Stimulated activated CD4-positive, alpha-beta T cell treated with anti-CD3 and anti-CD28 coated beads, Interleukin-1b, Interleukin-23, amount 100 ng/mL, for 1 hour (primary cell): ENCODE measurements around the gene METTL21C.

ENCODE experiments used
- DNase-seq, 2 donors: peaks; one replicate each; pipeline ENCODE4 v3.0.0-alpha.2; 2020; ENCODE audit warnings: low read depth in 2 of 2

METTL21C gene

DNA sequence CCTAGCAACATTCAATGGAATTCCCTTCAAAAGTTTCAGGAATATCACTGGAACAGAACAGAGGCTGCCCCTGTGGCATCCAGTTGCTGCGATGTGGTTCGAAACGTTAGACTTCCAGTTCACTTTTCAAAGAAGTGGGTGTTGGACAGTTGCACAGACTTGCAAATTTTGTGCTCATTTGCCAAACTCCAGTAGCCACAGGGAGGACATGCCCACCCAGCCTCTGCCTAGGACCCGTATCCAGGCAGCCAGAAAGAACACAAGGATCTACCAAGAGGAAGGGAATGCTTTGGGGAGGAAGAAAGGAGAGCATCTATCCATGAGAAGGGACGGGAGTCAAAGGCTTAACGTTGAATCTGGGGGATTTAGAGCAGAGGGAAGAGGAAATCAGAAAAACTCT is at the start of gene METTL21C:
METTL21C (minus strand) TSS at position 108 of the 400 bp plus-strand sequence. CDS start 546 bp downstream, outside the sequence.
- DNase-seq, result no peak

DNA sequence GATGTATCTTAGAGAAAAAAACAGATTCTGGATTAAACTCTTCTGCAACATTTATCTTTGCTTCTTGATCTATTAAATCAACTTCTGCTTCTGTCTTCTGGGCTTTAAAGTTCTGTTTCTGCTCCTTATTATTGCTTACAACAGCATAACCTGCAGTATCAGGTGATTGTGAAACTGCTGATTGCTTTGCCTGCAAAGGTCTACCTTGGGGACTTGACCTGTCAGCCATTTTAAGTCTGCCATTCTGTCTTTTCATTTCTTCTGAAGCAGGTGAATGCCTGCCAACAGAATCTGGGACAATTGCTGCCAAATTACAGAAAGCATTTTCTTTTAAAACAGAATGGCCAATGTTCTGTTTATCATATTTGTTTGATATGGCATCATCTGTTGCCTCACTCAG is 47.7 kb upstream of the METTL21C start:
- no peak for DNase-seq

DNA sequence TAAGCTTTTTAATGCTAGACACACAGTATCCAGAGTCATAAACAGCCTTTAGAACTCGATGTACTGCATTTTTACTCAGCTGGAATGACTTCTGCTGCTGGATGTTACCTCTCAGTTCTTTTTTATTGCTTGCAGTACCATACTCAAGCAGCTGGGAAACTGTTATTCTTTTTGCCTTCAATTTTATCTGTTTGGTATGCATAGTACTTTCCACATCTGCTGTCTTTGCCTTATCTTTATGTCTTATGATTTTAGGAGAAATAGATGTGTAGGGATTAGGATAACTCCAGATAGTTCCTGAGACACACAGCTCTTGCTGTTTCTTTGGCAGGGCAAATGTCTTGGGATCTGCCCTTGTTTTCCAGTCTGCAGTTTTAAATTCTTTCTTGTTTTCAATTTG is 47.3 kb upstream of the METTL21C start:
- no peak for DNase-seq

DNA sequence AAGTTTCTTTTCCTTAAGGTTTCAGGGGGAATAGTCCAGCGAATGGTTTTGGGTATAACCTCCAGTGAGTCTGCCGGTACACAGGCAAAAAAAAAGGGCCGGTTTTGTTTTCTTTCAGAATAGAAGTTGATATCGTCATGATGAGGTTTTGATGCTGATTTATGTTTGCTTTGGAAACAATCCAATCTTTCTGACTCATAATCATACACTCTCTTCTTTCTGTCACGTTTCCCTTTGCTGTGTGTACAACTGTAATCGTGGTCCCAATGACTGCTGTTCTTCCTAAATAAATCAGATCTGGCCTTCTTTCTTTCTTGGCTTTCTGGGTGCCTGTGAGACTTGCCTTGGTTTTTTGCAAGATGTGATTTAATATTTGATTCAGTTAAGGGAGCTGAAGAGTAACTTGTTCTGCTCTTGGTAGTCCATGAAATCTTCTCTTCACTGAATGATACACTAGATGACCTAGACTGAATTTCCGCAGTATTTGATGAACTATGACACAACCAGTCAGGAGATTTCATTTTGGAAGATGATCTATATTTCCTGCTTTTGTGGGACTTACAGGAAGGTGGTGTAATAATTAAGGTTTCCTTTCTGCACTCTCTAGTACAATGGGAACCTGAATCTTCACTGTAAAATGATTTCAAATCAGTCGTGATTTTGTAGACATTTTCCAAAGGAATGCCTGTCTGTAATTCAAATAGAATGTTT is 34.9 kb upstream of the METTL21C start:
- DNase-seq, result no peak

DNA sequence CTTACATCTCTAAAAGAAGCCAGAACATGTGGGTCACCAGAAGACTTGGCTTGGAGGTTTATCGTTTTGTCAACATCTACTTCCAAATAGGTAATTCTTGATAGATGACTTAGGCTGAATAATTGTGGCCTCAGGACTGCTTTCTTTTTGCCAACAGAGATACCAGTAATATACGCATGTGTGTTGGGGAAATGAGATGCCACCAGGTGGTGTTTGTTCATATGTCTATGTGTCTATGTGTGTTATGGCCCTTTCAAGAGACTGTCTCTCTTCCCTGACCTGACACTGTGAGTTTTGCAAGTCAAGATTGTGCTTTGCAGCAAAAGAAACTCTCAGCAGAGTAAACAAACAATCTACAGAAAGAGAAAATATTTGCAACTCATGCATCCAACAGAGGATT is 31.6 kb upstream of the METTL21C start:
- no peak for DNase-seq

DNA sequence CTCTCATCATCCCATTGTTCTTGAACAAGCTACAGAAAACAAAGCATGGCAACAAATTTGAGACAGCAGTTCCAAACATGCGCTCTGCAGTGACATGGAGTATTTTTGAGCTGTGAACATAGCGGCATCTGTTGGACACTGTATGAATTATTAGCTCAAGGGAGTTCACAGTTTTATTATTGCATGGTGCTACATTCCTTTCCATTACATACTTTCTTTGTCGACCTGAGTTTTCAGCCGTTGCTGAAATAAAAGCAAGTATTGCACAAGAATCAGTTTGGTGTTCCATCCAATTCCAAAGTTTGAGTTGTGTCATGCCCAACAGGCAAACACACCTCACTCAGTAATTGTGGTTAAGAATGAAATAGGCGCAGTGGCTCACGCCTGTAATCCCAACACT is 30.1 kb upstream of the METTL21C start:
- no peak for DNase-seq

DNA sequence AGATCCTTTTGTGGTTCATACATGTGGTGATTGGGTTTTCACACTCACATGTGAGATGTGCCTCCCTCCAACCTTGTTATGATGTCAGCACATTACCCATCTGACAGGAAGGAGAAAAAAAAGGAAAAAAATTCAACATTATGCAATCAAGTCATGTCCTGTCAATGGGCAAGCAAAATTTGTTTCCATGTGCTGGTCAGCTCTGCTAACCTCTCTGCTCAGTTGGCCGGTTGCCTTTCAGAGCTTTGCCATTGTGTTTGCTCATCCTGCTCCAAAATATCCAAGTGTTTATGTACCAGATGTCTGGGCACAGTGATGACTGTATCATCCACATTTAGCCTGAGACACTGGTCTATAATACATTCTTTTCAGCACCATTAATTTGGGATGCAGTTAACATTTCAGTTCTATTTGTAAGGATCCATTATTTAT is 27.0 kb upstream of the METTL21C start:
- no peak for DNase-seq

DNA sequence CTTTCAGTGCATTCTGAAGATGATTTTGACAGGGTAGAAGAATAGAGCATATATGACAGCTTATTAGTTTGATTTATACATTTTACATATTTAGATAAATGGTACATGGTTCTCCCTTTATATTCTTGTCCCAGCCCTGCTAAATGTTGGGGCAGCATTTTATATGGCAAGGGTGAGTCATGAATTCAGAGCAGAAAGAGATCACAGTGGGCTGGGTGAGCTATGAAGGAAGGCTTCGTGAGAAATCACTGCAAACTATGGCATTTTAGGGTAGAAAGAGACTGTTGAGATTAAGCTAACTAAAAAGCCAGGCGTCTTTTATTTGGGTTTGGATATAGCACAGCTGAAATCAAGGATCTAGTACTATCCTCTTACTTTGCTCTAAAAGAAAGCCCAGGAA is 23.9 kb upstream of the METTL21C start:
- DNase-seq, result no peak

DNA sequence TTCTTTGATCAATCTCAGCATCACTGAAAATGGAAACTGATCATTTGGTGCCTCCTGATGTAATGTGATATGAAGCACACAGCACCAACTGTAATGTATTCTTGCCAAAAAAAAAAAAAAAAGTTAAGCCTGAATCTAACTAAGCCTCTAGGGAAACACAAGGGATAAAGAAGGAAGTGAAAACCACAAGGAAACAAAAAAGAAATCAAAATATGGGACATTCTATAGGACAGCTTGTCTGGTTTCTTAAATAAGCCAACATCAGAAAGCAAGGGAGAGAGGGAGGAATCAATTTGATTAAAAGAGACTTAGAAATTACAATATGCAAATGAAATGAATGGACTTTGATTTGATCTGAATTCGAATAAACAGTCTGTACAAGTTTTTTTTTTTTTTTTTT is 20.6 kb upstream of the METTL21C start:
- DNase-seq, result no peak

DNA sequence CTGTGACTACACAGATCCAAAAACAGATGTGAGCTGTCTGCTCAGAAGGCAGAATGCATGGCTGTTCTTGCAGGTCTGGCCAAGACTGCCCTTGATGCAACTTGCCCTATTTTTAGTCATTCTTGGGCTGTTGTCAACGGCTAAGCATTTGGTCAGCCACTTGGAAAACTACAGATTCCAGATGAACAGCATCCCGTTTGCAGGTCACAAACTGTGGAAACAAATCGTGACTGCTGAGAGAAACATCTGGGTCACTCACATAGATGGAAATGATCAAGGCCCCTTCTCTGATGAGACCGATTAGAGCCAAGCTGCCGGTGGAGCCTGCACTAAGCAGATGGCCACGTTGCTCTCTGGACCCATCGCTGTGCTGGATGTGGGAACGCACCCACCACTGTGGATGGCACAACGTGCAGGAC is 15.4 kb upstream of the METTL21C start:
- no peak for DNase-seq

DNA sequence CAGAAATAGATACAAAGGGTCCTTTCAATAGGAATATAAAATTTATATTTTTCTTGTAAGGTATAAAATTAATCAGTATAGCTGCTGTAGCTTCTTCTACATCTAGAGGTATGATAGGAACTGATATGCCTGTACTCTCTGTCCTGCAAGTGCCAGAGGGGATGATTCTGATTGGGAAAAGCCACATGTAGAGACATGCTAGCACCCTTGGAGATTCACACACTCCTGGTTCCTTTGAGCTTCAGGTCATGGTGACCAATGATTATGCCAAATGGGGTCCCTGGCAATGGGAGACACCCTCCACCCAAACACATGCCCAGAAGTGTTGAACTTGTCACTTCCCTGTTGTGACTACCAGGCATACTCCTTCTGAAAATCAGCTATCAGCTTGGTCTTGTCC is 14.7 kb upstream of the METTL21C start:
- DNase-seq, result no peak

DNA sequence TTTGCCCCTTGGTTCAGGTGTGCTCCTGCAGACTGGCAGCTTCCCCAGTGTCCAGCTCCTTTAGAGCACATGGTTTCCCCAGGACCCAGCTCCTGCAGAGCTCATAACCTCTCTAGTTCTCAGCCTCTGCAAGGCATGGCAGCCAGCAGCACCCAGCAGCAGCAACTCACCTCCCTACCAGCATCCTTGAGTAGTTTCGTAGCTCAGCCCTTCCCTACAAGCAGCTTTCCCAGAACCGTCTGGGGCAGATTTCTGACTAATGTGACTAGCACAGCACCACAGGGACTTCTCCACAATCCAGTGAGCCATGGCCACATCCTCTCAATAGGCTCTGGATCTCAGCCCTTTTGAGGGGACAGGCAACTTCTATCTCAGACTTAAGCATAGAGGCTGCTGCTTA is 14.1 kb upstream of the METTL21C start:
- no peak for DNase-seq

DNA sequence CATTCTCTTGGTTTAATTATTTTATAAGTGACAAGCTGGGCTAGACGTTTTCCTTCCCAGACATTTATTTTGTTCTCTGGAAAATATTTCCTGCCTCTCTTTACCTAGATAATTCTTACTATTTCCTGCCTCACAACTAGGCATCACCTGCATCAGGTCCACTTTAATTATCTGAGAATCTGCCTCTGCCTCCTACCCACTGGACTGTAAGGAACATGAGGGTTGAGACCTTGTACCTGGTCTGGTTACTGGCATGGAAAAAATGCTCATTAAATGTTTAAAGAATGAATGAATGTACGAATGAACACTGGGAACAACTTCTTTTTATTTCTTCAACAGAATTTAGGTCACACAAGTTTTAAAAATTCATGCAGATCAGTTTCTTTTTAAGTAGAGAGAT is 13.4 kb upstream of the METTL21C start:
- DNase-seq, result no peak

DNA sequence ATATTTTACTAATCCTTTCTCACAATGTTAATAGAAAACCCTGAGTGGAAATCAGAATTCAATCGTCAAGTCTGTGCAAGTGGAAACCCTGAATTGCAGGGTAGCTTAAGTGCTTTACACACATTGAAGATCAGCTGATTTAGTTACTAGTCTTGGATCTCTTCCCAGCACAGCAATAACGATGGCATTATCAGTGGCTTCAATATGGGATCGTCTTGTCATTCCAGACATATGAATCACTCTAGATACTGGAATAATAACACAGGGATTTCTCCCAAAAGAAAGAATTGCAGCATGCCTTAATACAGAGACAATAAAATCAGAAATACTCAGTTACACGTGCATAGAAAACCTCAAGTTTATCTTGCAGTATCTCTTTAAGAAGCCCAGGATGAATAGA is 12.6 kb upstream of the METTL21C start:
- no peak for DNase-seq

DNA sequence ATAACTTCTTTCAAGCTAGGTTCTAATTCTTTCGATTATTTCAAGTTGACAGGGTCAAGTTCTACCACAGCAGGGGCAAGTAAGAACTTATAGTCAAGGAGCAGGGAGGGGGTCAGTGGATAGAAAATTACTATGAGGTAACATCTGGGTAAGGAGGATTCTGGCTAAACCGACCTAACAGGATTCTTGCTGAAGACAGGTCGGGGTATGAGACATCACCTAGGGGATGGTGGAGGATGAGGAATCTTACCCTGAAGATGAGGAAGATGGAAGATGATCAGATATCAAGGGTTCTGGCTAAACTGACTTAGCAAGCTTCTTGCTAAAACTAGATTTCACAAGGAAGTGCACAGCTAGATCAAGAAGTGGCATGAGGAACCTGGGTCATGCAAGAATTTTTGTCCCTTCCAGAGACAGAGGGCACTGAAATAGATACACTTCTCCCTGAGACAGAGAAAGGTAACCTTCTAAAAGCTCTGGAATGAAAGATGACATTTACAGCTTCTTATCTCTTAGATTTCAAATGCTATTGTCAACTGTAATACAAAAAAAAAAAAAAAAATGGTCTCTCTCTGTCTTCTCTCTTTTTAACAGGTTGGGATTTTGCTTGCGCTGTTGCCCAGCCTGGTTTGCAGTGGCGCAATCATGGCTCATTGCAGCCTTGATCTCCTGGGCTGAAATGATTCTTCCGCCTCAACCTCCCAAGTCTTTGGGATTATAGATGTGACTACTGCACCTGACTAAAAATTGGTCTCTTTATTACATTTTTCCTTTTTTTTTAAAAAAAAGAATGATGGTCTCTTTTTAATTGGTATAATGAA is 9.6 kb upstream of the METTL21C start:
- DNase-seq, result no peak

DNA sequence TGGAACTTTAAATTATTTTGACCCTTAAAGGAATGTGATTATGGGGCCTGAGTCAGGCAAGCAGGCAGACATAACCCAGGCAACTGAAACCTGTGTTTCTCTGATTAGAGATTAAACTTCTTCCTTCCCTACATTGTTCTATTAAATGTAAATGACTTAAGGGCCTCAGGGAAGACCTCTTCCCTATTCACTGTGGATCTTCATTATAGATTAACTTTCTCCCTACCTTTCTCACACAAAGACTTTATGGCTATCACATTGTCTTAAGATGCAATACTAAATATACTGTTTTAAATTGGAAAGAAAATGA is 8.8 kb upstream of the METTL21C start:
- no peak for DNase-seq

DNA sequence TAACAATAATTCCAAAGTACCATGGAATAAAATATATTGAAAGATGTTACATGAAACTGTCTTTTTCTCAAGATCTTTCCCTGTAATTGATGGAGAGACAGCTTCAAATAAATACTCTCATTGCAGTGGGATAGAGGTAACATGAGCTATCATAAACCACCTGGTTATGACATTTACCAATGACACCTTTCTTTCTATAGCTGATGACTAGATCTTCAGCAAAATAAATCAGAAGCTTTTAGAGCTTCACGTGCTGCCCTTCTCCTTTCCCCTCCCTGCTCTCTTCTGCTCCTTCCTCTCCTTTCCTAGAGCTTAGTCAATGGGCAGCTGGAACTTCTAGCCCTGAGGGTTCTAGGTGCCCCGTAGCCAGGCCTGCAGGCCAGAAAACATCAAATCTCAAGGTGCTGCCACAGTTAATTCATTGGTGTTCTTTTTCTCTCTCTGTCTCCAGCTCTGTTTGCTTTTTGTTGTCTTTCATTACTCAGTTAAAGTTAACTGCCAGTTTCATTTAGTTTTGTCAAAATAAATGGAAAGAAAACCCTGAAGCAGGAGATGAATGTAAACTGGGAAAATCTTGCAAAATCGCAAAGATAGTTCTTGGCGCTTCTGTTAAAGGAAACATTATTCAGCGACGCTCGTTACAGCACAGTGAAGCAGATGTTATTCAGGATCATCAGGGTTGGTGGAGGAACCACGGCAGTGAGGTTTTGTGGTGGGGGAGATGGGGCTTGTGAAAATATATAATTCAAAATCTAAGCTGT is 8.3 kb upstream of the METTL21C start:
- DNase-seq, result no peak

DNA sequence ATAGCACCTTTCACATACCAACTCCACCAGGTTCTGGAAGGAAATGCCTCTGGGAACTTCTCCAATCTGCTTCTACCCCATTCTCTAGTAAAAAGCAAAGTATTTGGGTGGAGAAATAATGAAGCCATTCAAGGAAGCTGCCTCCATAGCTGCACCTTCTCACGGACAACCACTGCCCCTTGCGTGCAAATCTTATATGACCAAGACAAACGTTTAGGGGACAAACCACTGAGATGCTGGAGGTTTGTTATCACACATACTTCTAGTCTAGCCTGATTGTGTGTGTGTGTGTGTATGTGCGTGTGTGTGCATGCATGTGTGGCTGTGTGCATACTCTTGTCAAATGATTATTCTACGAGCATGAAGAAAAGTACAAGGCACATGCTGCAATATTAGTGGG is 6.5 kb upstream of the METTL21C start:
- no peak for DNase-seq

DNA sequence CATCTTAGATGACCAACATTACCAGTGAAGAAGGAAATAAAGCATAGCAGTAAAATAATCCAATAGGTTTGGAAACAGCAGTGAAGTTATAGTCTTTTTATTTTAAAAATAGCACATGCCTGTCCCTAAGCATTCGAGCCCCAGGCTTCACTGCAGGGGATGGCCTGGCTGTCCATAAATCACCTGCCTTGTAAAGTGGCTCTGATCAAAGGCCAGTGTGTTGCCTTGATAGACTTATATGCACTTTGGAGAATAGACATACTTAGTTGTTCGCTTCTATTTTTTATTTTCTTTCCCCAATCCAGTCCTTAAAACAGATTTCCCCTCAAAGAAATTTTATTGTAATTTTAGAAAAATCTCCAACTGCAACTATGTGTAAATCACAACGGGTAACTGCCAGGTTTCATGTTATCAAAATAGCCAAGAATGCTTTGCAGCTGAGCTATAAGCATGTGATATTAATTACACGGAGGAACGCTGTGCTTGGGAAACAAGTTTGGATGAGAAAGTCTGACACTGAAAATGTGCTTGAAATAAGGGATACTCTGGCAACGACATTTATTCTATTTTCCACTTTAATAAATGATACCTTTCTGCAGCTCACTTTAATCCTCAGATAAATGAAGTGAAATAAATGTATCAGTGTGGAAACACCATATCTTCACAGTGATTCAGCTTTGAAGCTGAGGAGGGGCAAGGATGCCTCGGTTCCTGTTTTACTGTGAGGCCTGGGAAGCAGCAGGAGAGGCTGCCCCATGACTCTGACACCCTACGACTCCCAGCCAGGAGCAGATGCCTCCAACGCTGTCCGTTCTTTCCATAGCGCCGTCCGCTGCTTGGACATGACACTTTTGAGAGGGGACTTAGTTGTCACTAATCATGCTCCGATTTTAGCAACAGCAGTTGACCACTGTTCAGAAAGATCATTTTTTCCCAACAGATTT is 5.5 kb upstream of the METTL21C start:
- no peak for DNase-seq

DNA sequence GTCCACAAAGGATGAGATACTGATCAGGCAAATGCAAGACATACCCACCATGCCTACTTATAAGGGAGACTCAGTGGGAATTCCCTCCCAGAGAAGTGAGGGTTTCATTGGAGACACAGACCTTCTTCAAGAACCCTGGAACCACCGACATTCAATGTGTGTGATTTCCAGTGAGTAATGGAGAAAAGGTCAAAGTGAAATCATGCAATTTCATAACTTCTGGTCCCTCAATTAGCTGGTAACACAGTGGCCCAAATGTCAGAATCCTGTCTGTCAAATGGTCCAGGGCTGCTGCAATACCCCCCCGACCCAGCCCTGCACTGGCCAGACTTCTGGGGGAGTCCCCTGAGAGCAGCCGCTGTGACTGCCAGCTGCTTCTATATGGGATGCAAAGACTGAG is 4.7 kb upstream of the METTL21C start:
- DNase-seq, result no peak

DNA sequence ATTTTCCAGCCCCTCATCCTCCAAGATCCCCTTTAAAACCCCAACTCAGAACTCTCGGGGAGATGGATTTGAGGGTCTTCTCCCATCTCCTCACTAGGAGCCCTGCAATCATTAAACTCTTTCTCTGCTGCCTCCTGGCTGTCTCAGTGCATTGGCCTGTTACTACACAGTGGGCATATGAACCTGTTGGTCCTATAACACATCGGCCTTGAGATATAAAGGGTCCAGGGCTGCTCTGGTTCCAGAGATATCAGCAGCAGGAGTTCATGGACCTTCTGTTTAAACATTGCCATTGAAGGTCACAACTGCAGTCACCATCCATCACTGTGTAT is 3.8 kb upstream of the METTL21C start:
- DNase-seq, result no peak
